ENCODE data around the gene TTI1.
"Not testable (repeated sequence)": the region's sequence is repeated elsewhere in the genome, so short reads cannot be mapped to it uniquely, and the experiment has no call there.

Gene TTI1

GRCh38 chr20:38012332-38012731, 20.9 kb downstream of the TTI1 start:
- H3K27ac ChIP-seq (ENCODE audit: low read depth, low read length, poor library complexity, severe bottlenecking) = no peak overlapping the region
- H3K79me2 ChIP-seq (ENCODE audit: insufficient read depth, low read length) = no peaks in the 10 kb centered on the region
- H3K9ac ChIP-seq (ENCODE audit: low read length) = no peak overlapping the region
- no peaks in the 10 kb centered on the region for H4K20me1 ChIP-seq (ENCODE audit: insufficient read depth, low read length)
- H3K4me1 ChIP-seq (ENCODE audit: insufficient read depth, low read length, severe bottlenecking) = no peaks in the 10 kb centered on the region
- H3K27me3 ChIP-seq (ENCODE audit: insufficient read depth, low read length) = no peaks in the 10 kb centered on the region
- no peak overlapping the region for H2AFZ ChIP-seq (ENCODE audit: low read length)
- H3K36me3 ChIP-seq (ENCODE audit: insufficient read depth, low read length) = peaks cover 82% of the 10 kb centered on the region
- H3K4me2 ChIP-seq (ENCODE audit: low read length) = no peak overlapping the region
- no peaks in the 10 kb centered on the region for H3K9me2 ChIP-seq (ENCODE audit: low read depth, low read length)
- TF ChIP-seq EZH2 (IDR thresholded peaks at IDR 0.05; ENCODE audit: borderline replicate concordance, low read length) = no peak
- TF ChIP-seq CTCF (IDR thresholded peaks at IDR 0.05; ENCODE audit: low read length) = no peak
- no peak overlapping the region for H3K4me3 ChIP-seq (ENCODE audit: low read depth, low read length, poor library complexity, severe bottlenecking)
- no peaks in the 10 kb centered on the region; the same call in 1 of the 2 replicates for H3K9me3 ChIP-seq (ENCODE audit: low read length)
- no peaks in the 10 kb centered on the region for H3F3A ChIP-seq (ENCODE audit: insufficient read depth, low read length)

DNA sequence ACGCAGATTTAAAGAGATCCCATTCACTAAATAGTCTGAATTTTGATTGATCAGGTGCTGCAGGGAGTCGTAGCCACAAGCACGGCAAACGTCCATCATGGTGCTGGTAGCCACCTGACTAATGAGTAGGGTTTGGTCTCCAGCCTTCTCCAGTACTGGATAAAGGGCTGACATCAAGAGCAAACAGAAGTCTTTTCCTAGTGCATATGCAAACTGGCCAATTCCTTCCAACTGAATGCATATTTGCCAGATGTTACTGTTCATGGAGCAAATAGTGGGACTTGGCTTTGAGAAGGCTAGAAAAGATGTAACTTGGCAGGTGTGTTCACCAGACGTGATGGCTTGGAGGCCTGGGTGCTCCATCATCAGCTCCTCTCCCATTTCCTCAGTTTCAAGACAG, 21.6 kb downstream of the TTI1 start:
- H3K4me1 ChIP-seq (ENCODE audit: insufficient read depth, low read length, severe bottlenecking) = no peaks in the 10 kb centered on the region

DNA sequence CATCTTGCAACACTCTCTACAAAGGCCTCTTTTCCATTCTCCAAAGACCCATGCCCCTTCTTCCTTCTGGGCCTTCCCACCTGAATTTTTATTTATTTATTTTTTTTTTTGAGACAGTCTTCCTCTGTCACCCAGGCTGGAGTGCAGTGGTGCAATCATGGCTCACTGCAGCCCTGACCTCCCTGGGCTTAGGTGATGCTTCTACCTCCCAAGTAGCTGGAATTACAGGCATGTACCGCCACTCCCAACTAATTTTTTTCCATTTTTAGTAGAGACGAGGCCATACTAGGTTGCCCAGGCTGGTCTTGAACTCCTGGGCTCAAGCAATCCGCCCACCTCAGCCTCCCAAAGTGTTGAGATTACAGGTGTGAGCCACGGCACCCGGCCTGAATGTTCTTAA, 23.8 kb downstream of the TTI1 start:
- not testable (repeated sequence) for H3K9me2 ChIP-seq (ENCODE audit: low read depth, low read length); H3F3A ChIP-seq (ENCODE audit: insufficient read depth, low read length); H2AFZ ChIP-seq (ENCODE audit: low read length); H3K9ac ChIP-seq (ENCODE audit: low read length); H3K4me1 ChIP-seq (ENCODE audit: insufficient read depth, low read length, severe bottlenecking); H3K79me2 ChIP-seq (ENCODE audit: insufficient read depth, low read length); H3K27ac ChIP-seq (ENCODE audit: low read depth, low read length, poor library complexity, severe bottlenecking); H4K20me1 ChIP-seq (ENCODE audit: insufficient read depth, low read length); H3K27me3 ChIP-seq (ENCODE audit: insufficient read depth, low read length); H3K4me2 ChIP-seq (ENCODE audit: low read length); H3K4me3 ChIP-seq (ENCODE audit: low read depth, low read length, poor library complexity, severe bottlenecking); H3K9me3 ChIP-seq (ENCODE audit: low read length)
- peaks cover 77% of the 10 kb centered on the region for H3K36me3 ChIP-seq (ENCODE audit: insufficient read depth, low read length)

More for the DNA sequence above, 21.6 kb downstream of the TTI1 start:
- Histone ChIP-seq H3K9me3 (ENCODE audit: low read length) (no peaks in the 10 kb centered on the region), H3F3A (ENCODE audit: insufficient read depth, low read length) (no peaks in the 10 kb centered on the region), H3K4me3 (ENCODE audit: low read depth, low read length, poor library complexity, severe bottlenecking) (no peak overlapping the region), H4K20me1 (ENCODE audit: insufficient read depth, low read length) (no peaks in the 10 kb centered on the region), H3K27ac (ENCODE audit: low read depth, low read length, poor library complexity, severe bottlenecking) (no peak overlapping the region), H3K27me3 (ENCODE audit: insufficient read depth, low read length) (no peaks in the 10 kb centered on the region), H3K9ac (ENCODE audit: low read length) (no peak overlapping the region), H3K9me2 (ENCODE audit: low read depth, low read length) (no peaks in the 10 kb centered on the region), H3K79me2 (ENCODE audit: insufficient read depth, low read length) (no peaks in the 10 kb centered on the region), H3K4me2 (ENCODE audit: low read length) (no peak overlapping the region), H3K36me3 (ENCODE audit: insufficient read depth, low read length) (peaks cover 79% of the 10 kb centered on the region), H2AFZ (ENCODE audit: low read length) (no peak overlapping the region)
- no peak for TF ChIP-seq EZH2 (IDR thresholded peaks at IDR 0.05; ENCODE audit: borderline replicate concordance, low read length)
- no peak for TF ChIP-seq CTCF (IDR thresholded peaks at IDR 0.05; ENCODE audit: low read length)

DNA sequence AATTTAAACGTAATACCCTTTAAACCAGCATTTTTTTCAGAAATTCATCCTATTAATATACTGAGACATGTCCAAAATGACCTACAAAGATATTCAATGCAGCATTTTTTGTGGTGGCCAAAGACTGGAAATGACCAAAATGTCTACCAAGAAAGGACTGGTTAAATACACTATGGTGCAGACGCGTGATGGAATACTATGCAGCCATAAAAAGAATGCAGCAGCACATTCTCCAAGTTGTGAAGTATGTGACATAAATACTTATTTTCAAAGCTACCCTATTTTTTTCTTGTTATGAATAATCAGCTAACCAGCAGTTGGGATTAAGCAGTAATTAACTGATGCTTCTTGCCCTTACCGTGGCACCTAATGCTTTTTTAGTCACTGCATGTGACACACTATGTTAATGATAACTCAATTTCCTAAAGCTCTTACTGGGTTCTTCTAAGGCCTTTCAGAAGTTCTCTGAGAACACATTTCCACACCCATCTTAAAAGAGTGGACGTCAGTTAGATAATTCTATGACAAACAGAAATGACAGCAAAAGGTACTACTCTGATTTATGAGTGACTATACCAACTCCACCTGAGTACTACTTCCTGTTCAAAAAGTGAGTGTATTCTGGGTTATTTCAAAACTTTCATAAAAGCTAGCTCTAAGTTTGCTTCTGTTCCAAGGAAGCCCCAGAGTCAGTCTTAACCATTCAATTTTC, 24.9 kb downstream of the TTI1 start:
- H3K4me2 ChIP-seq (ENCODE audit: low read length) = no peak overlapping the region
- H4K20me1 ChIP-seq (ENCODE audit: insufficient read depth, low read length) = no peaks in the 10 kb centered on the region
- no peak overlapping the region for H2AFZ ChIP-seq (ENCODE audit: low read length)
- no peak overlapping the region for H3K27ac ChIP-seq (ENCODE audit: low read depth, low read length, poor library complexity, severe bottlenecking)
- H3K9me3 ChIP-seq (ENCODE audit: low read length) = no peaks in the 10 kb centered on the region
- H3K9ac ChIP-seq (ENCODE audit: low read length) = no peak overlapping the region
- H3K4me3 ChIP-seq (ENCODE audit: low read depth, low read length, poor library complexity, severe bottlenecking) = no peak overlapping the region
- H3K36me3 ChIP-seq (ENCODE audit: insufficient read depth, low read length) = peaks cover 75% of the 10 kb centered on the region
- no peaks in the 10 kb centered on the region for H3F3A ChIP-seq (ENCODE audit: insufficient read depth, low read length)
- H3K4me1 ChIP-seq (ENCODE audit: insufficient read depth, low read length, severe bottlenecking) = no peaks in the 10 kb centered on the region
- H3K79me2 ChIP-seq (ENCODE audit: insufficient read depth, low read length) = no peaks in the 10 kb centered on the region
- TF ChIP-seq CTCF (IDR thresholded peaks at IDR 0.05; ENCODE audit: low read length) (no peak), EZH2 (IDR thresholded peaks at IDR 0.05; ENCODE audit: borderline replicate concordance, low read length) (no peak)
- no peaks in the 10 kb centered on the region for H3K9me2 ChIP-seq (ENCODE audit: low read depth, low read length)
- no peaks in the 10 kb centered on the region for H3K27me3 ChIP-seq (ENCODE audit: insufficient read depth, low read length)
